HG03558 (cell line): Measurements from ENCODE around the gene INPPL1.

Experiments used
- ATAC-seq: cut with Tn5 transposase; IDR thresholded peaks from one replicate; pipeline ENCODE4 v1.9.1; 2021; ENCODE audit warnings: moderate number of reproducible peaks; ENCODE audit not compliant: unreplicated experiment; ENCODE audit errors: extremely low read depth

The INPPL1 gene

GRCh38 chr11:72217841-72218240 lies 6.7 kb upstream of the INPPL1 start:
- no peak for ATAC-seq

GRCh38 chr11:72218251-72218745 lies 6.3 kb upstream of the INPPL1 start:
- ATAC-seq = no peak

- ATAC-seq = no peak
Observed at GRCh38 chr11:72220696-72221363, 3.7 kb upstream of the INPPL1 start.

GRCh38 chr11:72221386-72222075 lies 3.0 kb upstream of the INPPL1 start:
- ATAC-seq = no peak

GRCh38 chr11:72222106-72222891 lies 2.3 kb upstream of the INPPL1 start:
- ATAC-seq = no peak

GRCh38 chr11:72222907-72223614 lies 1.5 kb upstream of the INPPL1 start:
- peak; percentile 38 for ATAC-seq

GRCh38 chr11:72223615-72224563 lies 678 bp upstream of the INPPL1 start:
- ATAC-seq = peak; percentile 23

- ATAC-seq = no peak
Observed at GRCh38 chr11:72225411-72225951, 914 bp downstream of the INPPL1 start.

GRCh38 chr11:72226701-72227100 lies 2.1 kb downstream of the INPPL1 start:
- no peak for ATAC-seq

- no peak for ATAC-seq
Observed at GRCh38 chr11:72227316-72228228, 3.0 kb downstream of the INPPL1 start.

- no peak for ATAC-seq
Observed at GRCh38 chr11:72228229-72228843, 3.8 kb downstream of the INPPL1 start.

- ATAC-seq = no peak
Observed at GRCh38 chr11:72228844-72229231, 4.3 kb downstream of the INPPL1 start.

GRCh38 chr11:72229336-72229924 lies 4.9 kb downstream of the INPPL1 start:
- no peak for ATAC-seq

- no peak for ATAC-seq
Observed at GRCh38 chr11:72229925-72230763, 5.6 kb downstream of the INPPL1 start.

- no peak for ATAC-seq
Observed at GRCh38 chr11:72230764-72231365, 6.3 kb downstream of the INPPL1 start.
